ENCODE measurements around the gene ACTG1. TPM values are rescaled to one million over a fixed set of nuclear protein-coding genes. Genes with fewer than 3 reads are reported as not detected.

ACTG1 gene
- total and polyA plus RNA-seq, 4 donors, result 1,438 to 2,547 (median 2,309) TPM

DNA sequence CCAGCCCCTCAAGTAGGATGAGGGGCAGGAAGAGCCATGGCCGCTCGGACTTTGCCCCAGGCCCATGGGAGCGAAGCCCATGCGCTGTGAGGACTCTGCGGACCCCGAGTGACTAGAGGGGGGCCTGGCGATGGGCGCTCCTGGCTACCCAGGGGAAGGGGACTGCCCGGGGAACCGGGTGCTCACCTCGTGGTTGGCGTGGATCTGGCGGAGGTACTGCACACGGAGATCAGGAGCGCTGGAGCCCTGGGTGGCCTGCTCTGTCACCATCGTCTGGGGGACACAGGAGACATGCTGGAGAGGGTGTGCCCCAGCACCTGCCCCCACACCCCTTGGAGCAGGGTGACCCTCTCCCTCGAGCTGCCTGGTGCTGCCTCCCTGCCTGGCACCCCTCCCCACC lies 28.5 kb upstream of the ACTG1 start:
- no peak overlapping the region for H3K4me3 ChIP-seq (ENCODE audit: low read length in 2 of 2)
- H3K36me3 ChIP-seq (ENCODE audit: control insufficient read depth in 1 of 2, insufficient read depth in 2 of 2, low read length in 1 of 2), result peaks cover 0 to 9% of the 10 kb centered on the region in 2 donors
- H3K27ac ChIP-seq (ENCODE audit: low read depth in 1 of 2, low read length in 2 of 2), result no peak overlapping the region
- no peaks in the 10 kb centered on the region for H3K4me1 ChIP-seq (ENCODE audit: control insufficient read depth in 1 of 2, insufficient read depth in 2 of 2, low read length in 2 of 2)
- H3K27me3 ChIP-seq (ENCODE audit: control insufficient read depth in 1 of 2, insufficient read depth in 2 of 2, low read length in 1 of 2), result no peaks in the 10 kb centered on the region
- ATAC-seq (ENCODE audit: low FRiP score) (no peak), DNase-seq (no peak)
- no peaks in the 10 kb centered on the region for H3K9me3 ChIP-seq (ENCODE audit: control insufficient read depth, low read length)
- intact Hi-C loops (cut with DNase I), result no loop called here
- WGBS, 2 donors, result 91 to 92% methylated on average over 16 to 17 of the region's 17 CpGs

DNA sequence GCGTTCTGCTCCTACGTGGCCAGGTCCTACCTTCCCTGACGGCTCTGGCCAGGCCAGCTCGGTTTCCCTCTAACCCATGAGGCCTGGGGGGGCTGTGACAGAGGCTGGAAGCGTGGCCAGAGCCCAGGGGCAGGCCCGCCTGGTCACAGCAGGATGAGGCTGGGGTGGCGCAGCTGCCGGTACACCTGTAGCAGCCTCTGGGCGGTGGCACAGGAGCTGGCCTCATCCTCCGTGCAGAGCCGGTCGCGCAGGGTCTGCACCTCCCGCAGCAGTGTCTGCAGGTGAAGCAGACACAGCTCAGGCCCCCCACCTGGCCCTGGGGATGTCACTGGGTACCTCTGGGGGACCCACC lies 28.1 kb upstream of the ACTG1 start:
- ATAC-seq (ENCODE audit: low FRiP score), result no peak
- intact Hi-C loops (cut with DNase I), result no loop called here
- Histone ChIP-seq H3K4me1 (ENCODE audit: control insufficient read depth in 1 of 2, insufficient read depth in 2 of 2, low read length in 2 of 2) (no peaks in the 10 kb centered on the region), H3K9me3 (ENCODE audit: control insufficient read depth, low read length) (no peaks in the 10 kb centered on the region), H3K27me3 (ENCODE audit: control insufficient read depth in 1 of 2, insufficient read depth in 2 of 2, low read length in 1 of 2) (no peaks in the 10 kb centered on the region), H3K4me3 (ENCODE audit: low read length in 2 of 2) (no peak overlapping the region), H3K36me3 (ENCODE audit: control insufficient read depth in 1 of 2, insufficient read depth in 2 of 2, low read length in 1 of 2) (peaks cover 0 to 9% of the 10 kb centered on the region in 2 donors), H3K27ac (ENCODE audit: low read depth in 1 of 2, low read length in 2 of 2) (no peak overlapping the region)
- DNase-seq, result no peak
- WGBS, 2 donors, result 93 to 96% methylated on average over 14 of the region's 14 CpGs

DNA sequence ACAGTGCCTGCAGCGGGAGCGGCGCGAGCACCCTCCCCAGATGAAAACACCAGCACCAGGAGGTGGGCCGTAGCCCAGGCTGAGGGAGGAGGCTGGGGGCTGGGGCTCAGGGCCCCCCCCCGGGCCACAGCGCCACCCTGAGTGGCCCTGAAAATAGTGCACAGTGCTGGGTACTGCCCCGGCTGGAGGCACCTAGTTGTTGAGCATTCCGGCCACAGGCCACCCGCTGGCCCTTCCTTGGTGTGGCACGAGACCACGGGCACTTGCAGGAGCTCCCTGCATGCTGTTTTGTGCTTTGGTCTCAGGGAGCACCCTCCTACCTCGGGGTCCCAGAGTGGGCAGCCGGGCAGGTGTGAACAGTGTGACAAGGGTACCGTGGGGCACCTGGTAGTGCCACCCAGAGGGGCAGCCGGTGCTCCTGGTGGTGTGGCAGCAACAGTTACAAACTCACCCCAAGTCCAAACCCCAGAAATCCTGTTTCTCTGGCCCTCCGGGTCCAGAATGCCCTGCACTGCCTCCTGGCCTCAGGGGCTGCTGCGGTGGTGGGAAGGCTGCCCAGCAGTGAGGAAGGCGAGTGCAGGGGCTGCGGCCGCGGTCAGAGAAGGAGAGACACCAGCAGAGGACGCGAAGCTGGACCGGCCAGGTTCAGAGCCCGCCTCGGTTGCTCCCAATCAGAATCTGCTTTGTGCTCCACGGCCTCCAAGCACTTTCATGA lies 27.5 kb upstream of the ACTG1 start:
- Histone ChIP-seq H3K4me3 (ENCODE audit: low read length in 2 of 2) (no peak overlapping the region), H3K9me3 (ENCODE audit: control insufficient read depth, low read length) (no peaks in the 10 kb centered on the region), H3K36me3 (ENCODE audit: control insufficient read depth in 1 of 2, insufficient read depth in 2 of 2, low read length in 1 of 2) (peaks cover 0 to 9% of the 10 kb centered on the region in 2 donors), H3K27ac (ENCODE audit: low read depth in 1 of 2, low read length in 2 of 2) (no peak overlapping the region), H3K4me1 (ENCODE audit: control insufficient read depth in 1 of 2, insufficient read depth in 2 of 2, low read length in 2 of 2) (no peaks in the 10 kb centered on the region), H3K27me3 (ENCODE audit: control insufficient read depth in 1 of 2, insufficient read depth in 2 of 2, low read length in 1 of 2) (no peaks in the 10 kb centered on the region)
- WGBS, 2 donors, result 92 to 93% methylated on average over 26 to 28 of the region's 28 CpGs
- intact Hi-C loops (cut with DNase I), result loop anchor here (5.0 kb wide), 1 partner anchor 288 kb away; no protein-coding TSS in a partner anchor
- ATAC-seq (ENCODE audit: low FRiP score), result no peak
- DNase-seq, result no peak

DNA sequence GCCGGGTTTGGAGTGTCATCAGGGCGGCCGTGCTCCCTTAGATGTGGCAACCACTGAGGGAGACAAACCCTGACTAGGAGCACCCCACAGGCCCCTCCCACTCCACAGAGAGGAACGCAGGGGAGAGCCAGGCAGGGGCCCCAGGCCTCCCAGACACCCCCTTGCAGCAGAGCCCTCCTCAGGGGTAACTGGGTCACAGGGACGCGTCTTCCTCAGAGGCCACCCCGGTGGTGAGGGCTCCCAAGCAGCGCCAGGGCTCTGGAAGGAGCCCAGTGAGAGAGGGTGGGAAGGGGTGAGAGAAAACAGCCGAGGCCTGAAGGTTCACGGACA lies 26.9 kb upstream of the ACTG1 start:
- 83 to 87% methylated on average over 9 to 10 of the region's 10 CpGs for WGBS, 2 donors
- no peak overlapping the region for H3K27ac ChIP-seq (ENCODE audit: low read depth in 1 of 2, low read length in 2 of 2)
- H3K36me3 ChIP-seq (ENCODE audit: control insufficient read depth in 1 of 2, insufficient read depth in 2 of 2, low read length in 1 of 2), result peaks cover 0 to 9% of the 10 kb centered on the region in 2 donors
- intact Hi-C loops (cut with DNase I), result loop anchor here (5.0 kb wide), 1 partner anchor 287 kb away; no protein-coding TSS in a partner anchor
- H3K9me3 ChIP-seq (ENCODE audit: control insufficient read depth, low read length), result no peaks in the 10 kb centered on the region
- H3K4me3 ChIP-seq (ENCODE audit: low read length in 2 of 2), result no peak overlapping the region
- no peak for DNase-seq
- H3K27me3 ChIP-seq (ENCODE audit: control insufficient read depth in 1 of 2, insufficient read depth in 2 of 2, low read length in 1 of 2), result no peaks in the 10 kb centered on the region
- ATAC-seq (ENCODE audit: low FRiP score), result no peak
- no peaks in the 10 kb centered on the region for H3K4me1 ChIP-seq (ENCODE audit: control insufficient read depth in 1 of 2, insufficient read depth in 2 of 2, low read length in 2 of 2)

DNA sequence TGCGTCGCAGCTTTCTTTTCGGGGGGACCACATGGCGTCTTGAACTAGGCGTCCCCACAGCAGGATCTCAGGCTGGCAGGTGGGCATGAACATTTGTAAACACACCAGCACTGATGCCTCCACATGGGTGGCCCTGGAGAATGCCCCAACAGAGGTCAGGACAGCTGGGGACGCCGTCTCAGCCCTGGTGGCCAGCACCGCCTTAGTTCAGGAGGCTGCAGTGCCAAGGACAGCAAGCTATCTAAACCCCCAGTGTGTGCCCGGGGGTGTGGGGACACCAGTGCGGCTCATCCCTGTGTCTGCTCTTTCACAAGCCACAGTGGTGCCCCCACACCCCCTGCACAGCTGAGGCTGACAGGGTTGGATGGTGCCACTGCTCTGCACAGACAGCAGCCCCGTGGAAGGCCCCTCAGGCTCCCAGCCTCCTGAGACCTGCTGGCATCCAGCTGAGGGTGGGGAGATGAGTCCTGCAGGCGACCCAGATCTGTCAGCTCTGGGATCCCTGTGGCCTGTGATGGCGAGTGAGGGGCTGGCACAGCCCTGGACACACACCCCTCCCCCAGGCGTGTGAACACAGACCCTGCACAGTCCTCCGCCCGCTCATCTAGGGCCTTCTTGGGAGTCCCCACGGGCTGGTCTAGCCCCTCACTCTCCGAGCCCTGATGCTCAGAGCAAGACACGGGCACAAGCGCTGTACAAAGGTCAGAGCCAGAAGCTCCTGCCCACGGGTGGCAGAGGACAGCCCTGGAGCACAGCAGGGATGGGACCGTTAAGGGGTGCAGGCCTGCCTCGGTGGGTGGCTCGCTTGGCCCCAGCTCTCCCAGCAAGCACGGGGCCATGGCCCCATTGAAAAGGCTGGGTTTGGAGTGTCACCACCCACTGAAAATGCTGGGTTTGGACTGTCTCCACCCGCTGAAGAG lies 26.3 kb upstream of the ACTG1 start:
- WGBS, 2 donors, result 88 to 93% methylated on average over 25 to 26 of the region's 26 CpGs
- intact Hi-C loops (cut with DNase I), result loop anchor here (5.0 kb wide), 1 partner anchor 287 kb away; no protein-coding TSS in a partner anchor
- Histone ChIP-seq H3K36me3 (ENCODE audit: control insufficient read depth in 1 of 2, insufficient read depth in 2 of 2, low read length in 1 of 2) (peaks cover 0 to 9% of the 10 kb centered on the region in 2 donors), H3K27me3 (ENCODE audit: control insufficient read depth in 1 of 2, insufficient read depth in 2 of 2, low read length in 1 of 2) (no peaks in the 10 kb centered on the region), H3K4me1 (ENCODE audit: control insufficient read depth in 1 of 2, insufficient read depth in 2 of 2, low read length in 2 of 2) (no peaks in the 10 kb centered on the region), H3K27ac (ENCODE audit: low read depth in 1 of 2, low read length in 2 of 2) (no peak overlapping the region), H3K4me3 (ENCODE audit: low read length in 2 of 2) (no peak overlapping the region), H3K9me3 (ENCODE audit: control insufficient read depth, low read length) (no peaks in the 10 kb centered on the region)
- no peak for ATAC-seq (ENCODE audit: low FRiP score)
- DNase-seq, result no peak

DNA sequence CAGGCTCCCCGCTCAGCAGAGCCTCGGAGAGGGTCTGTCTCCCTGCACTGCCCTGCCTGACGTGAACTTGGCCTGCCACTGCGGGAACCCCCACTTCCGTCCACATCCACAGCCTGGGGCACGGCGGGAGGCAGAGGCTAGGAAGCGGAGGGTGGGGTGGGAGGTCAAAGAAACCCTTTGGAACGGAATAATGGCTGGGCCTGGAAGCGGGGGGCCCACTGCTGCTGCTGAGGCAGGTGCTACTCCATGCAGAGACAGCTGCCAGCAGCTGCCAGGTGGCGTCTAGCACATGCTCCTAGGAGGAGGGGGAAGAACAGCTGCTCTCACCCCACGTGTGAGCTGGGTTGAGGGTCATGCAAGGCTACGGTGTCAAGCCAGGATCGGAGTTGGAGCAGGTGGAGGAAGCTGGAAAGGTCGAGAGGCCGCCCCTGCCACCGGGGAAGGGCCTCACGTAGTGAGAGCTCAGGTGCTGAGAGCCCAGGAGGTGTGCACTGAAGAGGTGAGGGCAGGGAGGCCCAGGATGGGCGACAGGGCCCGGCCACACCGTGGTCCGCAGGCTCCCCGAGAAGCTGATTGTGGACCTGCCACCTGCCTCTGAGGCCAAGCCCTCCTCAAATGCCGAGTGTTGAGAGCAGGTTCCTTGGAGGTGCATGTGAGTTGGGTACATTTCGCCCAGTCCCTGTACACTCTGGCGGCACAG lies 25.4 kb upstream of the ACTG1 start:
- no peaks in the 10 kb centered on the region for H3K4me1 ChIP-seq (ENCODE audit: control insufficient read depth in 1 of 2, insufficient read depth in 2 of 2, low read length in 2 of 2)
- H3K36me3 ChIP-seq (ENCODE audit: control insufficient read depth in 1 of 2, insufficient read depth in 2 of 2, low read length in 1 of 2), result peaks cover 0 to 9% of the 10 kb centered on the region in 2 donors
- no peaks in the 10 kb centered on the region for H3K9me3 ChIP-seq (ENCODE audit: control insufficient read depth, low read length)
- ATAC-seq (ENCODE audit: low FRiP score) (no peak), DNase-seq (no peak)
- H3K27ac ChIP-seq (ENCODE audit: low read depth in 1 of 2, low read length in 2 of 2), result no peak overlapping the region
- intact Hi-C loops (cut with DNase I), result loop anchor here (5.0 kb wide), 1 partner anchor 286 kb away; no protein-coding TSS in a partner anchor
- H3K27me3 ChIP-seq (ENCODE audit: control insufficient read depth in 1 of 2, insufficient read depth in 2 of 2, low read length in 1 of 2), result no peaks in the 10 kb centered on the region
- no peak overlapping the region for H3K4me3 ChIP-seq (ENCODE audit: low read length in 2 of 2)
- WGBS, 2 donors, result 80 to 82% methylated on average over 26 of the region's 26 CpGs

DNA sequence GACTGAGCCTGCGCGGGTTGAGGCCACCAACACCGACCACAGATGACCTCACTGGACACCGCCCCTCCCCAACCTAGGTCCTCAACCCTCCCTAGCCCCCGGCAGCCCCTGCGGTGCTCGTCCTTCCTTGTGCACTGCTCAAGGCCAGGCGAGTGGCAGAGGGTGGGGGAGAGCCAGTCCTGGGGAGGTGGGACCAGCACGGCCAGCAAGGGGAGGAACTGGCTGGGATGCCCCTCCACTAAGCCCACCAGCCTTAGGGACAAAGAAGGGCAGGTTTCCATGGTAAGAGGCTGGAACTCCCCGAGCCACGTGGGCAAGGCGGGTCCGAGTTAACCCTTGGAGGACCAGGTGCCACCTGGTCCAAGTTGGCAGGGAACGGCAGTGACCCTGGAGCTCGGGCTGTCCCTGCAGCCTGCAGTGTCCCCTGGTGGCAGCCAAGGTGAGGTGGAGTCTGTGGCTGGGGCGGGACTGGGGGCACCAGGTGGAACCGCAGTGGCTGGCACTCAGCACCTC lies 24.8 kb upstream of the ACTG1 start:
- intact Hi-C loops (cut with DNase I), result loop anchor here (5.0 kb wide), 1 partner anchor 285 kb away; no protein-coding TSS in a partner anchor
- peaks cover 0 to 7% of the 10 kb centered on the region in 2 donors for H3K36me3 ChIP-seq (ENCODE audit: control insufficient read depth in 1 of 2, insufficient read depth in 2 of 2, low read length in 1 of 2)
- no peak overlapping the region for H3K4me3 ChIP-seq (ENCODE audit: low read length in 2 of 2)
- no peaks in the 10 kb centered on the region for H3K9me3 ChIP-seq (ENCODE audit: control insufficient read depth, low read length)
- WGBS, 2 donors, result 21 to 36% methylated on average over 12 to 17 of the region's 17 CpGs
- no peak overlapping the region for H3K27ac ChIP-seq (ENCODE audit: low read depth in 1 of 2, low read length in 2 of 2)
- no peaks in the 10 kb centered on the region for H3K27me3 ChIP-seq (ENCODE audit: control insufficient read depth in 1 of 2, insufficient read depth in 2 of 2, low read length in 1 of 2)
- DNase-seq (no peak), ATAC-seq (ENCODE audit: low FRiP score) (no peak)
- H3K4me1 ChIP-seq (ENCODE audit: control insufficient read depth in 1 of 2, insufficient read depth in 2 of 2, low read length in 2 of 2), result no peaks in the 10 kb centered on the region

All from aorta (tissue), 5 donors.